ENCODE results near the gene KDM5C.

GRCh38 chrX:53195401-53195800 lies 29.6 kb downstream of the KDM5C start:
- TF ChIP-seq CTCF (IDR thresholded peaks at IDR 0.05): no peak
- TF ChIP-seq POLR2A (IDR thresholded peaks at IDR 0.05): no peak
